GM12891 (cell line): Measurements from ENCODE around the gene BBS1.

Source experiments
- POLR2A ChIP-seq: IDR thresholded peaks from 2 replicates; pipeline ENCODE4 v1.6.1; 2011; ENCODE audit warnings: low read depth, low read length, control low read depth
- POLR2AphosphoS5 ChIP-seq: IDR thresholded peaks from 2 replicates; pipeline ENCODE4 v1.6.1; 2011; ENCODE audit warnings: low read depth, low read length, control low read depth
- TAF1 ChIP-seq: IDR thresholded peaks from 2 replicates; pipeline ENCODE4 v1.6.1; 2011; ENCODE audit warnings: low read depth, low read length, control low read depth

DNA sequence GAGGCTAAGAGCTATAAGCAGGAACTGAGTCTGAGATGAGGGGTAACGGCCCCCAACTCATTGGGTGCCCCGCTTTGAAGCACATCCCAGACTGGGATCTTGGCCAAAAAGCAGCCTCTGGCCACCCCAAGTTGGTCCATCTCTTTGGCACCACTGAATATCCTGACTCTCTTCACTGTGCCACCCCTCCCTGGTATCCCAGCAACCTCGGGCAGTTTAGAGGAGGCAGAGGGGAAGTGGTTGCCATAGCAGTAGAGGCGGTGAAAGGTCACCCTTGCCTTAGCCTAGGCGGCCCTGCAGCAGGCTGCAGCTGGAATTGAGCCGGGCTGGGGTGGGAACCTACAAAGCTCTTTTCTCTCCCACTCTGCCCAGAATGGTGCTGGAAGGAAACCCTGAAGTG lies 42.7 kb upstream of the BBS1 start:
- TF ChIP-seq TAF1: no peak
- no peak for TF ChIP-seq POLR2AphosphoS5
- no peak for TF ChIP-seq POLR2A
